IPS-NIHi7 (cell line): ENCODE measurements around the gene PBOV1.

Experiments
- DNase-seq: peaks from one replicate; pipeline ENCODE4 v3.0.0; 2012; ENCODE audit warnings: mixed read lengths; ENCODE audit errors: extremely low spot score

PBOV1 gene

GRCh38 chr6:138218449-138218848 is at the start of gene PBOV1:
Gene PBOV1 (minus strand): TSS chr6:138218491. CDS start chr6:138218395, 96 bp downstream.
- no peak for DNase-seq

DNA sequence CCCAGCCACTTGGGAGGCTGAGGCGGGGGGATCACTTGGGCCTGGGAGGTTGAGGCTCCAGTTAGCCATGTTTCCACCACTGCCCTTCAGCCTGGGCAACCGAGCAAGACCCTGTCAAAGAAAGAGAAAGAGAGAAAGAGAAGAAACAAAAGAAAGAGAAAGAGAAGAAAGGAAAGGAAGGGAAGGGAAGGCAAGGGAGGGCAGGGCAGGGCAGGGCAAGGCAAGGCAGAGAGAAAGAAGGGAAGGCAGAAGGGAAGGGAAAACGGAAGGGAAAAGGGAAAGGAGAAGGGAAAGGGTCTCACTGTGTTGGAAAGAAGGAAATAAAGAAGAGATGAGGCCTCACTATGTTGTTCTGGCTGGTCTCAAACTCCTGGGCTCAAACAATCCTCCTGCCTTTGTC is 47.8 kb upstream of the PBOV1 start:
- no peak for DNase-seq

- DNase-seq = no peak
Measured at GRCh38 chr6:138264372-138264880, 46.1 kb upstream of the PBOV1 start.

- DNase-seq = no peak
Measured at GRCh38 chr6:138263963-138264362, 45.7 kb upstream of the PBOV1 start.

DNA sequence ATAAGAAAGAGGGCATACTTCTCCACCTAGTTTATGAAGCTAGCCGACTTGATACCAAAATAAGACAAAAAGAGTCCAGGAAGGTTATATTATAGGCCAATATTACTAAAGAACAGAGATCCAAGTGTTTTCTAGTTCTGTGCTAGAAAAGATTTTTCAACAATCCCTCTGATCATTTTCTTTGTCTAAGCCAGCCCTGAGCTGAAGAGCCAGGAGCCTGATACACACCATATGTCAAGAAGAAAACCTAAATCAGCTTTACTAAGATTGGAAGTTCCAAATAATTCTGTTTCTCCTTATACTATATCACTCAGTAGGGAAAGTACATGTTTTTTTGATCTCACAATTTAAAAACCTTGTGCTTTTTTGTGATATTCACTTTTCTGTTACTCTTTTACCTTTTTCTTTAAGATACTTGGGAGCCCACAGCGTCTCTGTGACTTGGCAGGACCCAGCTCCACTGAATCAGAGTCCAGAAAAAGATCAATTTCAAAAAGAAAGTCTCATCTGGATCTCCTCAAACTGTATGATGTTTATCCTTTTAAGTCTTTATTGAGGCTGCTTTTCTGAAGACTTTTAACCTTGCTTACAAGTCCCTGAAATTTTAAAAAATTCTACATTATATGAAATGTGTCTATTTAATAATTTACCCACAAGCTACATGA is 43.0 kb upstream of the PBOV1 start:
- no peak for DNase-seq

- DNase-seq = no peak
Measured at GRCh38 chr6:138258991-138259390, 40.7 kb upstream of the PBOV1 start.

DNA sequence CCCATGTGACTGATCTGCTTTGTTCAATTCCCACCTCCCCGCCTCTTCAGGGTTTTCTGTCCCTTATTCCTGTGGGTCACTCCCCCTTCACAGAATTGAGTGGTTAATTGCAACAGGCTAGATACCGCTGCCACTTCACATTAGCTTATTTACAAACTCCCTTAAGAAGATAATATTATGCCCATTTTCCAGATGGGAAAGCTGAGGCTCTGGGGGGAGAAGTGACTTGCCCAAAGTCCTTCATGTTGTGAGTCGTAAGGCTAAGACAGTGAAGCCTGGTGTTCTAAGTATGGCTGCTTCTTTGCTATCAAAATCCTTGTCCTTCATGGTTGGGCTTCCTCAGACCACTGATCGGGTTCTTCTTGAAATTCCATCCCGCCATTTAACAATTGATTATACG is 39.9 kb upstream of the PBOV1 start:
- no peak for DNase-seq

- DNase-seq = no peak
Measured at GRCh38 chr6:138257638-138258040, 39.3 kb upstream of the PBOV1 start.

DNA sequence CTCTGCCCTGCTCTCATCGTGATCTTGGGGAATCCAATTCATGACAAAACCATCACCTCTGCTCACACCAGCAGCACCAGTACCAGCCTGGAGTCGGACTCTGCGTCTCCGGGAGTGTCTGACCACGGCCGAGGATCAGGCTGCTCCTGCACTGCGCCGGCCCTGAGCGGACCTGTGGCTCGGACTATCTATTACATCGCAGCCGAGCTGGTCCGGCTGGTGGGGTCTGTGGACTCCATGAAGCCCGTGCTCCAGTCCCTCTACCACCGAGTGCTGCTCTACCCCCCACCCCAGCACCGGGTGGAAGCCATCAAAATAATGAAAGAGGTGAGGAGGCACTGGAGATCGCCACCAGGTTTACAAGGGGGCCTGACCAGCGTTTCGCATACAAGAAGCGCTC is 37.2 kb upstream of the PBOV1 start:
- no peak for DNase-seq

GRCh38 chr6:138253731-138254130 is 35.4 kb upstream of the PBOV1 start:
- no peak for DNase-seq

GRCh38 chr6:138250513-138251247 is 32.4 kb upstream of the PBOV1 start:
- DNase-seq = no peak

DNA sequence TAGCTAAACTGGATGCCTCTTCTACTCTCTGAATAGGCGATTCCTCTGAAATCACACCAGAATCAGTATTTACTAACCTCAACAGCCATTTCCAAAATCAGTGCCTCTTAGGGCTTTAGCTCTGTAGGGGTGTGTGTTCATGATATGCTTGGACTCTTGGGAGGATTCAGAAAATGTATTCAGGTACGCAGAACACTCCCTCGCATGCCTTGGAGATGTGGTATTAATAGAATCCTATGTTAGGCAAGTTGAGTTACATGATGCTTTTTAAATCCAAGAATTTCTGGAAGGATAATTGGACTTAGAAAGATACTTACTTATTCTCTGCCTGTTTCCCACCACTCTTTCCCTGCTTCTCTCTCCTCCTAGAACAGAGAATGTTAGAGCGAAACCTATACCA is 31.8 kb upstream of the PBOV1 start:
- DNase-seq = no peak

- no peak for DNase-seq
Measured at GRCh38 chr6:138248878-138249277, 30.6 kb upstream of the PBOV1 start.

DNA sequence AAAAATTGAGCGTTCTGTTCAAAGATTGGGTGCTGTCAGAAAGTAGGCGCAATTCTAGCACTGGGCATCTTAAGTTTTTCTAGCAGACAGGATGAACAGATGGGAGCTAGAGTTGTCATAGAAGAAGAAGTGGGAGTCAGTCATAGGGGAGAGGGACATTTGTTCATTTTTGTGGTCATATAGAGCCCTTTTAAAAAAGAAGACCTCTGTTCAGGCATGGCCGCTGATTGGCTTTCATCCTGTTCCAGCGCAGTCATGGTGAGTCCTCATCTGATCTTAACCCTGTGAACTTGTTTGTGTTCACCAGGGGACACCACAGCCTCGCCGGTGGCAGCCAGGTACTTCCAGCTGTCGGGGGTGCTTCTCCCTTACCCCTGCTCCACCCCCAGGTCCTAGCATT is 29.7 kb upstream of the PBOV1 start:
- DNase-seq = no peak

GRCh38 chr6:138246650-138247440 is 28.6 kb upstream of the PBOV1 start:
- no peak for DNase-seq

- no peak for DNase-seq
Measured at GRCh38 chr6:138245751-138246150, 27.5 kb upstream of the PBOV1 start.

DNA sequence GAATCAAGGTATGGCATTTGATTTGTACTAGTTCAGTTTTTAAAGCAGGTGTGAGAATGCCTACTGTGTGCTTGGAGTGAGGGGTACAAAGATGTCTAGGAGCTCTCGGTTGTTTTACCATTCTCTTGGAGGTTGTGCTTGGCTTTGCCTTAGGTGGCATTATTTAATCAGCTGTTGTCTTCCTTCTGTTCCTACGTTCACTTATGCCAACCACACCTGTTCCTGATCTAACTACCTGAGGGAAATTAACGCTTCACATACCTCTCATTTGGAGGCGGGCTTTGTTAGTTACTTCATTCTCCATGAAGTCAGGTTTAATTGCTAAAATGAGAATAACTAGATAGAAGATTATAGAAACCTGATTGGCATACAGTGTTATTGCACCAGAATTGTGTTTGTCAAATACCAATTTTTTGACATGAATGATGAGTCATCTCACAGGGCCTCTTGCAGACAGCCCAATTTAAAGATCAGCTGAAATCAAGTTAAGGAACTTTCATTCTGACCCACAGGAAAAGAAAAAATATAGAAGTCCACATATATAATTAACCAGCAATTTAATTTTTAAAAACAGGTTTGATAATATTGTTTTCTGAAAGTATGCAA is 24.8 kb upstream of the PBOV1 start:
- no peak for DNase-seq

DNA sequence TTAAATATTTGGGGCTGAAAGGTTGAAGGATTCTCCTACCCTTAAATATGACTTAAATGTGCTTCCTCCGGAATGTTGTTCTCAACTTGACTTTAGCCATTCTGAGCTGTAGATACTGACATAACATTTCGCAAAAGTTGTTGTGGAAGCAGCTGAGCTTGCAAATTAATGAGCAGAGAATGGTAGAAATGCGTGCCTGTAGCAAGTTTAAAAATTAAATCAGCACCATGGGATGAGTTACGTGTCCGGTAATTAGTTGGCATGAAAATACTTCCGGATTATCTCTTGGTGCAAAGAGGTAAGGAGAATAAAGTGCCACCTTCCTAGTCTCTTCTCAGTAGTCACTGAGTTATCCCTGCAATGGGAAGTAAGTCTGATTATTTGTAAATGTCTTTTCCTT is 23.6 kb upstream of the PBOV1 start:
- no peak for DNase-seq

DNA sequence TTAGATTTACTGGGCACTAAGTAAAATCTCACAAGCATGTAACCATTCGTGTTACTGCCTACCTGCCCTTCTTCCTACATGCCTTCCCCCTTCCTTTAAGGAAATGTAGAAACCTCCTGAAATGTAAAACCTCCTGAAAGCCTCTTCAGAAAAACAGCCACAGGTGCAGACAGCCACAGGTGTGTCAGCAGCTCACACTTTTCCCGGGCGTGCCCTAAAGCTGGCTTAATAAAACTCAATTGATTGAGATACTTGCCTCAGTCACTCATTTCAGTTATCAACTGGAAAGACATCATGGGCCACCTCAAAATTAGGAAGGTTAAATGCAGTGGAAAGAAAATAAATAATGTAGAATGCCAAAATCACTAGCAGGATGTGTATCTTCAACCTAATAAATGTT is 23.1 kb upstream of the PBOV1 start:
- DNase-seq = no peak

GRCh38 chr6:138240476-138241245 is 22.4 kb upstream of the PBOV1 start:
- DNase-seq = no peak

- no peak for DNase-seq
Measured at GRCh38 chr6:138239774-138240173, 21.5 kb upstream of the PBOV1 start.
